GM23338 (cell line): ENCODE results near the gene ADRA2A. TPM values are rescaled to one million over a fixed set of nuclear protein-coding genes. Genes with fewer than 3 reads are reported as not detected.

Experiments
- ATAC-seq: fragments of 200-7000 bp; cut with Tn5 transposase; 3 replicates; pipeline ENCODE4 v1.9.1; 2020
- DNase-seq: peaks from one replicate; pipeline ENCODE4 v3.0.0-alpha.2; 2015; ENCODE audit warnings: low spot score
- H2AFZ ChIP-seq: fragments of 200-600 bp; sonication (generic); 2 replicates; pipeline ENCODE4 v1.8.0; 2016; ENCODE audit warnings: antibody characterized with exemption, mild to moderate bottlenecking, moderate library complexity
- H3F3A ChIP-seq: fragments of 200-600 bp; sonication (generic); replicated peaks from 2 replicates; pipeline ENCODE4 v1.8.0; 2017; ENCODE audit warnings: antibody characterized with exemption, mixed run types, low read depth
- H3K27ac ChIP-seq: fragments of 200-600 bp; sonication (generic); 2 replicates; pipeline ENCODE4 v1.6.1; 2016; ENCODE audit warnings: low read depth
- H3K27me3 ChIP-seq: fragments of 200-600 bp; sonication (generic); 2 replicates; pipeline ENCODE4 v1.8.0; 2016; ENCODE audit warnings: mild to moderate bottlenecking, mixed run types, moderate library complexity; ENCODE audit not compliant: insufficient read depth
- H3K36me3 ChIP-seq: fragments of 200-600 bp; sonication (generic); 2 replicates; pipeline ENCODE4 v1.8.0; 2016; ENCODE audit warnings: mild to moderate bottlenecking; ENCODE audit not compliant: insufficient read depth
- H3K4me1 ChIP-seq: fragments of 200-600 bp; sonication (generic); 2 replicates; pipeline ENCODE4 v1.8.0; 2016; ENCODE audit warnings: mild to moderate bottlenecking, moderate library complexity; ENCODE audit not compliant: insufficient read depth
- H3K4me2 ChIP-seq: fragments of 200-600 bp; sonication (generic); 2 replicates; pipeline ENCODE4 v1.7.1; 2017; ENCODE audit warnings: mixed run types
- H3K4me3 ChIP-seq: fragments of 200-600 bp; sonication (generic); 2 replicates; pipeline ENCODE4 v1.6.1; 2016; ENCODE audit warnings: mixed run types
- H3K79me2 ChIP-seq: fragments of 200-600 bp; sonication (generic); replicated peaks from 2 replicates; pipeline ENCODE4 v1.8.0; 2017; ENCODE audit warnings: mild to moderate bottlenecking; ENCODE audit not compliant: insufficient read depth
- H3K9me2 ChIP-seq: fragments of 200-600 bp; sonication (generic); 2 replicates; pipeline ENCODE4 v1.8.0; 2017; ENCODE audit not compliant: insufficient read depth
- H4K20me1 ChIP-seq: fragments of 200-600 bp; sonication (generic); replicated peaks from 2 replicates; pipeline ENCODE4 v1.8.0; 2017; ENCODE audit warnings: mild to moderate bottlenecking; ENCODE audit not compliant: insufficient read depth
- H3K27ac Mint-ChIP-seq: 2 replicates; pipeline ENCODE4 v1.8.0; 2020; ENCODE audit warnings: inconsistent platforms, mild to moderate bottlenecking, moderate library complexity, mixed read lengths
- H3K27me3 Mint-ChIP-seq: 3 replicates; pipeline ENCODE4 v1.8.0; 2022; ENCODE audit warnings: low read depth, mild to moderate bottlenecking, moderate library complexity, mixed read lengths, inconsistent platforms; ENCODE audit not compliant: insufficient read depth, poor library complexity
- H3K36me3 Mint-ChIP-seq: 3 replicates; pipeline ENCODE4 v1.8.0; 2021; ENCODE audit warnings: low read depth, mild to moderate bottlenecking, inconsistent platforms, moderate library complexity, mixed read lengths
- H3K4me1 Mint-ChIP-seq: 3 replicates; pipeline ENCODE4 v1.8.0; 2020; ENCODE audit warnings: mild to moderate bottlenecking, inconsistent platforms, mixed read lengths
- H3K4me3 Mint-ChIP-seq: 3 replicates; pipeline ENCODE4 v1.8.0; 2021; ENCODE audit warnings: moderate library complexity, mild to moderate bottlenecking, inconsistent platforms, mixed read lengths
- H3K9me3 Mint-ChIP-seq: 3 replicates; pipeline ENCODE4 v1.8.0; 2020; ENCODE audit warnings: moderate library complexity, mild to moderate bottlenecking, inconsistent platforms, mixed read lengths
- CREB1 ChIP-seq: fragments of 250-450 bp; sonication (Bioruptor Pico); IDR thresholded peaks from 2 replicates; pipeline ENCODE4 v1.5.0; 2020; ENCODE audit warnings: low read depth, mild to moderate bottlenecking, moderate library complexity
- CTCF ChIP-seq, 2 experiments: fragments of 200-600 bp in 1 of 2; sonication (generic) in 1 of 2; conservative IDR thresholded peaks; 2 replicates each; pipeline versions ENCODE4 v1.5.1 to v1.6.1; 2016 to 2017; ENCODE audit warnings: antibody characterized with exemption in 2 of 2, low read depth in 2 of 2, mild to moderate bottlenecking in 2 of 2, moderate library complexity in 1 of 2
- EZH2phosphoT487 ChIP-seq: fragments of 200-600 bp; sonication (generic); IDR thresholded peaks from one replicate; pipeline ENCODE4 v1.8.1; 2018; ENCODE audit warnings: antibody characterized with exemption; ENCODE audit not compliant: unreplicated experiment
- NANOG ChIP-seq: IDR thresholded peaks from 2 replicates; pipeline ENCODE4 v1.6.1; 2016; ENCODE audit warnings: antibody characterized with exemption, borderline replicate concordance
- POLR2AphosphoS5 ChIP-seq: IDR thresholded peaks from 2 replicates; pipeline ENCODE4 v1.6.1; 2016; ENCODE audit warnings: antibody characterized with exemption, low read depth
- STAT1 ChIP-seq: IDR thresholded peaks from one replicate; pipeline ENCODE4 v1.6.1; 2016; ENCODE audit warnings: antibody characterized with exemption; ENCODE audit not compliant: unreplicated experiment
- ZNF114 ChIP-seq: fragments of 250-450 bp; sonication (Bioruptor Pico); IDR thresholded peaks from 2 replicates; pipeline ENCODE4 v1.5.0; 2020; ENCODE audit warnings: mild to moderate bottlenecking, moderate library complexity
- ZNF331 ChIP-seq: fragments of 250-450 bp; sonication (Bioruptor Pico); IDR thresholded peaks from 2 replicates; pipeline ENCODE4 v1.5.0; 2020; ENCODE audit warnings: low read depth, mild to moderate bottlenecking, moderate library complexity
- ZNF462 ChIP-seq: fragments of 250-450 bp; sonication (Bioruptor Pico); IDR thresholded peaks from 2 replicates; pipeline ENCODE4 v1.5.0; 2020; ENCODE audit warnings: mild to moderate bottlenecking, moderate library complexity
- polyA plus RNA-seq: library from polyadenylated mRNA; unstranded; fragments of >200 nt; fragmentation: Nextera tagmentation; extraction: Ambion mirVana; gene quantifications from 2 replicates; pipeline ENCODE4 v1.2.1, GENCODE V29; 2016
- total RNA-seq: library from RNA; depleted of rRNA; stranded (reverse); fragments of >200 nt; shearing (Covaris generic); gene quantifications from 2 replicates; pipeline ENCODE4 v1.2.3, GENCODE V29; 2014

Gene ADRA2A
- total and polyA plus RNA-seq, 2 experiments from 2014 or later: 0.60 to 2.5 TPM

GRCh38 chr10:111107023-111107422, 30.2 kb downstream of the ADRA2A start:
- Histone ChIP-seq H4K20me1 (no peaks in the 10 kb centered on the region), H3K9me2 (peaks cover 4% of the 10 kb centered on the region; the same call in 1 of the 2 replicates), H3F3A (no peaks in the 10 kb centered on the region), H3K27me3 (no peaks in the 10 kb centered on the region), H3K27ac (no peak overlapping the region), H3K79me2 (no peaks in the 10 kb centered on the region), H3K4me1 (no peaks in the 10 kb centered on the region), H3K36me3 (no peaks in the 10 kb centered on the region), H3K4me3 (no peak overlapping the region), H2AFZ (no peak overlapping the region), H3K4me2 (no peak overlapping the region)
- peak; percentile 39 for DNase-seq
- Mint-ChIP-seq H3K36me3 (no peaks in the 10 kb centered on the region), H3K4me3 (no peak overlapping the region), H3K27ac (no peak overlapping the region), H3K9me3 (peaks cover 3% of the 10 kb centered on the region; the same call in 1 of the 3 replicates), H3K27me3 (peaks cover 6% of the 10 kb centered on the region), H3K4me1 (peaks cover 3% of the 10 kb centered on the region; the same call in 2 of the 3 replicates)
- TF ChIP-seq NANOG (no peak), CTCF (conservative IDR thresholded peaks at IDR 0.05; ENCODE audit: low read depth in 2 of 2) (peak; percentile 36 to 60; a peak in 3 of 4 replicates)
- ATAC-seq: peak; percentile 67; the same call in 2 of the 3 replicates

GRCh38 chr10:111107846-111108245, 31.0 kb downstream of the ADRA2A start:
- ATAC-seq: no peak
- no peak overlapping the region for H3K4me2 ChIP-seq
- no peaks in the 10 kb centered on the region for H3F3A ChIP-seq
- H4K20me1 ChIP-seq: no peaks in the 10 kb centered on the region
- no peak for TF ChIP-seq NANOG
- TF ChIP-seq POLR2AphosphoS5: no peak
- no peak for TF ChIP-seq STAT1
- no peak for TF ChIP-seq CREB1 (CRISPR knock-in tag)
- no peaks in the 10 kb centered on the region for H3K79me2 ChIP-seq
- H3K4me3 ChIP-seq: no peak overlapping the region
- Mint-ChIP-seq H3K9me3 (peaks cover 3% of the 10 kb centered on the region; the same call in 1 of the 3 replicates), H3K27me3 (peaks cover 6% of the 10 kb centered on the region), H3K4me3 (no peak overlapping the region), H3K4me1 (peaks cover 3% of the 10 kb centered on the region; the same call in 2 of the 3 replicates), H3K27ac (no peak overlapping the region), H3K36me3 (no peaks in the 10 kb centered on the region)
- no peak overlapping the region for H2AFZ ChIP-seq
- no peaks in the 10 kb centered on the region for H3K36me3 ChIP-seq
- no peak for DNase-seq
- H3K9me2 ChIP-seq: peaks cover 4% of the 10 kb centered on the region; the same call in 1 of the 2 replicates
- H3K4me1 ChIP-seq: no peaks in the 10 kb centered on the region
- H3K27me3 ChIP-seq: no peaks in the 10 kb centered on the region
- no peak overlapping the region for H3K27ac ChIP-seq

GRCh38 chr10:111108441-111108840, 31.6 kb downstream of the ADRA2A start:
- ATAC-seq: peak; percentile 33; the same call in 2 of the 3 replicates
- H3K36me3 Mint-ChIP-seq: no peaks in the 10 kb centered on the region
- H3K4me1 Mint-ChIP-seq: peaks cover 3% of the 10 kb centered on the region; the same call in 2 of the 3 replicates
- DNase-seq: no peak
- Histone ChIP-seq H3F3A (no peaks in the 10 kb centered on the region), H3K4me1 (no peaks in the 10 kb centered on the region), H3K36me3 (no peaks in the 10 kb centered on the region), H3K27me3 (no peaks in the 10 kb centered on the region), H2AFZ (peak overlapping the region; percentile 74), H3K4me3 (no peak overlapping the region), H3K9me2 (peaks cover 9% of the 10 kb centered on the region; the same call in 1 of the 2 replicates), H3K4me2 (no peak overlapping the region), H4K20me1 (no peaks in the 10 kb centered on the region), H3K27ac (no peak overlapping the region), H3K79me2 (no peaks in the 10 kb centered on the region)
- H3K4me3 Mint-ChIP-seq: no peak overlapping the region
- H3K27me3 Mint-ChIP-seq: peaks cover 5% of the 10 kb centered on the region
- H3K9me3 Mint-ChIP-seq: peaks cover 3% of the 10 kb centered on the region; the same call in 1 of the 3 replicates
- no peak overlapping the region for H3K27ac Mint-ChIP-seq
- no peak for TF ChIP-seq ZNF114 (CRISPR knock-in tag)
- TF ChIP-seq ZNF331 (CRISPR knock-in tag): no peak
- TF ChIP-seq EZH2phosphoT487: no peak
- TF ChIP-seq STAT1: no peak
- no peak for TF ChIP-seq ZNF462 (CRISPR knock-in tag)
- no peak for TF ChIP-seq NANOG
